Measurements from ENCODE around the gene TP53. TPM values are rescaled to one million over a fixed set of nuclear protein-coding genes. Genes with fewer than 3 reads are reported as not detected.

The TP53 gene
- total RNA-seq, 1 donor from 2014 or later: 49.4 TPM

DNA sequence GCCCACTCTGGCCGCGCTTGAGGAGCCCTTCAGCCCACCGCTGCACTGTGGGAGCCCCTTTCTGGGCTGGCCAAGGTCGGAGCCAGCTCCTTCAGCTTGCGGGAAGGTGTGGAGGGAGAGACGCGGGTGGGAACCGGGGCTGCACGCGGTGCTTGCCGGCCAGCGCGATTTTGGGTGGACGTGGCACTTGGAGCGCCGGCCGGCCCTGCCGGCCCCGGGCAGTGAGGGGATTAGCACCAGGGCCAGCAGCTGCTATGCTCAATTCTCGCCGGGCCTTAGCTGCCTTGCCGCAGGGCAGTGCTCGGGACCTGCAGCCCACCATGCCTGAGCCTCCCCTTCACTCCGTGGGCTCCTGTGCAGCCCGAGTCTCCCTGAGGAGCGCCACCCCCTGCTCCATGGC lies 46.5 kb downstream of the TP53 start:
- no peak for DNase-seq (ENCODE audit: low read depth)
- TF ChIP-seq, protein P1, sequence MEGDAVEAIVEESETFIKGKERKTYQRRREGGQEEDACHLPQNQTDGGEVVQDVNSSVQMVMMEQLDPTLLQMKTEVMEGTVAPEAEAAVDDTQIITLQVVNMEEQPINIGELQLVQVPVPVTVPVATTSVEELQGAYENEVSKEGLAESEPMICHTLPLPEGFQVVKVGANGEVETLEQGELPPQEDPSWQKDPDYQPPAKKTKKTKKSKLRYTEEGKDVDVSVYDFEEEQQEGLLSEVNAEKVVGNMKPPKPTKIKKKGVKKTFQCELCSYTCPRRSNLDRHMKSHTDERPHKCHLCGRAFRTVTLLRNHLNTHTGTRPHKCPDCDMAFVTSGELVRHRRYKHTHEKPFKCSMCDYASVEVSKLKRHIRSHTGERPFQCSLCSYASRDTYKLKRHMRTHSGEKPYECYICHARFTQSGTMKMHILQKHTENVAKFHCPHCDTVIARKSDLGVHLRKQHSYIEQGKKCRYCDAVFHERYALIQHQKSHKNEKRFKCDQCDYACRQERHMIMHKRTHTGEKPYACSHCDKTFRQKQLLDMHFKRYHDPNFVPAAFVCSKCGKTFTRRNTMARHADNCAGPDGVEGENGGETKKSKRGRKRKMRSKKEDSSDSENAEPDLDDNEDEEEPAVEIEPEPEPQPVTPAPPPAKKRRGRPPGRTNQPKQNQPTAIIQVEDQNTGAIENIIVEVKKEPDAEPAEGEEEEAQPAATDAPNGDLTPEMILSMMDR (conservative IDR thresholded peaks at IDR 0.05; ENCODE audit: low read depth, low read length): no peak
- no peak overlapping the region for H3K4me3 ChIP-seq (ENCODE audit: low read depth, low read length)

DNA sequence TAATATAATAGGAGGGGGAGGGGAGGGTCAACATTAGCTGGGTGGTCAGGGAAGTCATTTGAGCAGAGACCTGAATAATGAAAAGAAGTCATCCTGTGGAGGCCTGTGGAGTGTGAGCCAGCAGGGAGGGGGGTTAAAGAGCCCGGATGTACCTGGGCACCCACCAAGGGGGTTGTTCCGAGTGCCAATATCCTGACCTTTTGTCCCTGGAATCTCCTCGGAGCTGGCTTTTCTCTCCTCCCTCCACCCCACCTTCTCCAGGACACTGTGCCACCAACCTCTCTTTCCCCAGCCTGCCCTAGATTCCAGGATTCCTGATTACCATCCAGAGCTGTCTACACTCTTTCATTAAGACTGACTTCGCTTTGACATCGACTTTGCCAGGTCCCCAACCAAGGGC lies 51.1 kb downstream of the TP53 start:
- H3K4me3 ChIP-seq (ENCODE audit: low read depth, low read length): no peak overlapping the region
- TF ChIP-seq, protein P1 (conservative IDR thresholded peaks at IDR 0.05; ENCODE audit: low read depth, low read length): no peak
- no peak for DNase-seq (ENCODE audit: low read depth)

DNA sequence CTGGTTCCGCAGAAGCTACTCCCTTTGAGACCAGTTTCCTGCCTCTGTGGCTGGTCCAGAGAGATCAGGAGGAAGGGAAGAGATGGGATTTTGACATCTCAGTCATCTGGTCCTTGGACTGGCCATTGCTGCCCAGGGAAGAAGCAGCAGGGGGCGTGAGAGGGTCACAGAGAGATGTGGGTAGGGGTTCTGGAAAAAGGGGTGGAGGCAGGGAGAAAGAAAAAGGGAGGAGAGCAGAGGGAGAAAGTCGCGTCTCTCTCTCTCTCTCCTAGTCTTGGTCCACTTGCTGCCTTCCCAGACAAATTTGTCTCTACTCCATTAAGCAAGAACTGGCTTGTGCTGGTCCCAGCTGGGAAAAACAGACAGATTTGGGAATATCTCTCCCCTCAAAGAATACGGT lies 52.9 kb downstream of the TP53 start:
- TF ChIP-seq, protein P1 (conservative IDR thresholded peaks at IDR 0.05; ENCODE audit: low read depth, low read length): peak; percentile 72
- DNase-seq (ENCODE audit: low read depth): no peak
- H3K4me3 ChIP-seq (ENCODE audit: low read depth, low read length): no peak overlapping the region

DNA sequence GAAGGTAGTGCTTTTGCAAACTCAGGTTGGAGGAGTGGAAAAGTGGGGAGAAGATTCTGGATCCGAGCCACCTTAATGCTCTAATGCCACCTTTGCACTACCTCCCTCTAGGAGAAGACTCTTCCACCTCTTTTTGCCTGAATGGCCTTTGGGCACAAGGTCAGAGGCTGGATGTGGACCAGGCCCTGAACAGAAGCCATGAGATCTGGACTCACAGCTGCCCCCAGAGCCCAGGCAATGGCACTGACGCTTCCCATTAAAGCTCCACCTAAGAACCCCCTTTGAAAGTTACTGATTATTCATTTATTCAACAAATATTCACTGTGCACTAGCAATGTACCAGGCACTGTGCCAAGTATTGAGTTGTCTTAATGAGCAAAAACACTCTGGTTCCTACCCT lies 54.2 kb downstream of the TP53 start:
- H3K4me3 ChIP-seq (ENCODE audit: low read depth, low read length): no peak overlapping the region
- DNase-seq (ENCODE audit: low read depth): no peak
- TF ChIP-seq, protein P1 (conservative IDR thresholded peaks at IDR 0.05; ENCODE audit: low read depth, low read length): no peak

DNA sequence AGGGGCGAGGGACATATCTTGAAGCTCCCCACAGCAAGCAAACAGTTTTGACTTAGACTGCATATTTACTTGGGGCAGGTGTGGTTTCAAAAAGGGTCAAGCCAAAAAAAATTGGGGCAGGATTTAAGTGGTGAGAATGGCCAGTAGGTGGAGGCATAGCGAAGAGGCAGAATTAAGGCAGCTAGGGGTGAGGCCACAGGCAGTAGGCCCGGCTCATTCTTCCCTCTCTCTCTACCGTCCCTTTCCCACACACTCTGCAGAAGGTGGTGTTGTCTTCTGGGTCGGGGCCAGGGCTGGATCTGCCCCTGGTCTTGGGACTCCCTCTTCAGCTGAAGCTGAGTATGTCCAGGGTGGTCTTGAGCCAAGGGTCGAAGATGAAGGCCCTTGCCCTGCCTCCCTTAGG lies 54.8 kb downstream of the TP53 start:
- TF ChIP-seq, protein P1 (conservative IDR thresholded peaks at IDR 0.05; ENCODE audit: low read depth, low read length): peak; percentile 67
- no peak for DNase-seq (ENCODE audit: low read depth)
- H3K4me3 ChIP-seq (ENCODE audit: low read depth, low read length): no peak overlapping the region

DNA sequence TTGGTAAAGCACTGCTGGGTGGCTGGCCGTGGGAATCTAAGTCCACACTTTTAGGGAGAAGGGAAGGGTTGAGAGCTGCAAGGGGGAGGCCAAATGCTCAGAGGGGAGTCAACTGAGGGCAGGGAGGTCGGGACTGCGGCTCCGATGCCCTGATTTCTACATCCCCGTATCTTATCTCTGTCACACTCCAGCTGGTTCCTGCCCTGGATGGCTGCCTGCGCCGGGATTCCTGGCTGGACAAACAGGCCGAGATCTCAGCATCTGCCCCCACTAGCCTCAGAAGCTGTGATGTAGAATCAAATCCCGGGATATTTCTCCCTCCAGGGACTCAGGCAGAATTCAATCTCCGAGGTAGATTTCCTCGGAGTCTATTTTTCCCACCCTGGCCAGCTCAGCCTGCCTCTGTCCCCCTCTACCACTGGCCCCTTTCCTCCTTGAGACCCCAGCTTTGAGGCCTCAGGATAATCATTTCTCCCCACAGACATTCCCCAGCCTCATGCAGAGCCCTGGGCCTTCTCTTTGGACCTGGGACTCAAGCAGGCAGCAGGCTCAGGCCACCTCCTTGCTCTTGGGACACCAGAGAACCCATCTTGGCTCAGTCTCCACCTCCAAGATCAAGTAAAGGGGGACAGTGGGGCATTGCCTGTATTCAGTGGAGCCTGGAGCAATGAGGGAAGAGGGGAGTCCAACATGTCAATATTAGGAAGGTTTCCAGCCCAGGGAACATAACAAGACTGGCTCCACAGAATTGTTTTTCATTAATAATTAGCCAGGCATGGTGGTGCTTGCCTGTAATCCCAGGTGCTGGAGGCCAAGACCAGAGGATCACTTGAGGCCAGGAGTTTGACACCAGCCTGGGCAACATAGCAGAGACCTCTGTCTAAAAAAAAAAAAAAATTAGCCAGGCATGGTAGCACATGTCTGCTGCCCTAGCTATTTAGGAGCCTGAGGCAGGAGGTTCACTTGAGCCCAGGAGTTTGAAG lies 55.6 kb downstream of the TP53 start:
- TF ChIP-seq, protein P1 (conservative IDR thresholded peaks at IDR 0.05; ENCODE audit: low read depth, low read length): no peak
- no peak for DNase-seq (ENCODE audit: low read depth)
- no peak overlapping the region for H3K4me3 ChIP-seq (ENCODE audit: low read depth, low read length)

Measured in epithelial cell of proximal tubule (primary cell).